Measurements from ENCODE around the gene CCDC13.
"Not testable (repeated sequence)": the region's sequence is repeated elsewhere in the genome, so short reads cannot be mapped to it uniquely, and the experiment has no call there.

Gene CCDC13

GRCh38 chr3:42772670-42773408 lies at the start of gene CCDC13:
Gene CCDC13 (minus strand): TSS chr3:42773253. CDS start chr3:42758345, 14,908 bp downstream.
- DNase-seq (ENCODE audit: low read depth in 3 of 3) = peak; percentile 79 to 92 (median 82)

GRCh38 chr3:42822828-42823227 lies 49.8 kb upstream of the CCDC13 start:
- no peak for DNase-seq (ENCODE audit: low read depth in 3 of 3)

GRCh38 chr3:42820746-42821051 lies 47.6 kb upstream of the CCDC13 start:
- DNase-seq (ENCODE audit: low read depth in 3 of 3) = no peak

GRCh38 chr3:42819351-42819965 lies 46.4 kb upstream of the CCDC13 start:
- DNase-seq (ENCODE audit: low read depth in 3 of 3) = no peak

GRCh38 chr3:42815826-42816225 lies 42.8 kb upstream of the CCDC13 start:
- DNase-seq (ENCODE audit: low read depth in 3 of 3) = no peak

- no peak for DNase-seq (ENCODE audit: low read depth in 3 of 3)
Measured at GRCh38 chr3:42814914-42815507, 42.0 kb upstream of the CCDC13 start.

GRCh38 chr3:42814246-42814645 lies 41.2 kb upstream of the CCDC13 start:
- no peak for DNase-seq (ENCODE audit: low read depth in 3 of 3)

GRCh38 chr3:42811118-42811883 lies 38.2 kb upstream of the CCDC13 start:
- DNase-seq (ENCODE audit: low read depth in 3 of 3) = not testable (repeated sequence)

GRCh38 chr3:42810706-42811105 lies 37.7 kb upstream of the CCDC13 start:
- DNase-seq (ENCODE audit: low read depth in 3 of 3) = not testable (repeated sequence)

- DNase-seq (ENCODE audit: low read depth in 3 of 3) = no peak
Measured at GRCh38 chr3:42809202-42809601, 36.1 kb upstream of the CCDC13 start, which contains the start of gene ACKR2. Gene ACKR2 (plus strand): TSS chr3:42809445. CDS start chr3:42864503, 55,058 bp downstream.

GRCh38 chr3:42807929-42808328 lies 34.9 kb upstream of the CCDC13 start:
- DNase-seq (ENCODE audit: low read depth in 3 of 3) = no peak

GRCh38 chr3:42805141-42805821 lies 32.2 kb upstream of the CCDC13 start:
- DNase-seq (ENCODE audit: low read depth in 3 of 3) = no peak

GRCh38 chr3:42804831-42805132 lies 31.7 kb upstream of the CCDC13 start:
- no peak for DNase-seq (ENCODE audit: low read depth in 3 of 3)

- peak; percentile 86 to 93 (median 88) for DNase-seq (ENCODE audit: low read depth in 3 of 3)
Measured at GRCh38 chr3:42804106-42804830, 31.2 kb upstream of the CCDC13 start, which contains the start of gene HIGD1A. Gene HIGD1A (minus strand): TSS chr3:42804490. CDS start chr3:42794253, 10,237 bp downstream.

GRCh38 chr3:42803414-42804105 lies 30.5 kb upstream of the CCDC13 start:
- peak in 2 of 3 experiments; percentile 3 to 37 for DNase-seq (ENCODE audit: low read depth in 3 of 3)

GRCh38 chr3:42802876-42803413 lies 29.9 kb upstream of the CCDC13 start:
- DNase-seq (ENCODE audit: low read depth in 3 of 3) = no peak

- no peak for DNase-seq (ENCODE audit: low read depth in 3 of 3)
Measured at GRCh38 chr3:42801784-42802183, 28.7 kb upstream of the CCDC13 start.

GRCh38 chr3:42801048-42801620 lies 28.1 kb upstream of the CCDC13 start:
- no peak for DNase-seq (ENCODE audit: low read depth in 3 of 3)

- DNase-seq (ENCODE audit: low read depth in 3 of 3) = no peak
Measured at GRCh38 chr3:42800251-42800650, 27.2 kb upstream of the CCDC13 start.

GRCh38 chr3:42799376-42799775 lies 26.3 kb upstream of the CCDC13 start:
- no peak for DNase-seq (ENCODE audit: low read depth in 3 of 3)

Data from stimulated activated CD4-positive, alpha-beta T cell treated with anti-CD3 and anti-CD28 coated beads, TNF-alpha, amount 100 ng/mL, for 24 hours (primary cell).